Upper lobe of left lung (tissue), 4 donors: ENCODE measurements around the gene TLL1.

Experiments used
- POLR2AphosphoS5 ChIP-seq, 2 donors: sonication (generic); formaldehyde crosslinking; IDR thresholded peaks; one replicate each; pipeline ENCODE4 v1.5.1; 2017; ENCODE audit warnings: antibody characterized with exemption in 2 of 2
- TF ChIP-seq, protein P1 (sequence below), 6 experiments: fragments of 450-650 bp in 4 of 6; fragments of 200-600 bp in 2 of 6; sonication (generic) in 2 of 6; IDR thresholded peaks; one replicate each; pipeline ENCODE4 v1.5.1; 2016 to 2019; ENCODE audit warnings: antibody characterized with exemption in 6 of 6

DNA sequence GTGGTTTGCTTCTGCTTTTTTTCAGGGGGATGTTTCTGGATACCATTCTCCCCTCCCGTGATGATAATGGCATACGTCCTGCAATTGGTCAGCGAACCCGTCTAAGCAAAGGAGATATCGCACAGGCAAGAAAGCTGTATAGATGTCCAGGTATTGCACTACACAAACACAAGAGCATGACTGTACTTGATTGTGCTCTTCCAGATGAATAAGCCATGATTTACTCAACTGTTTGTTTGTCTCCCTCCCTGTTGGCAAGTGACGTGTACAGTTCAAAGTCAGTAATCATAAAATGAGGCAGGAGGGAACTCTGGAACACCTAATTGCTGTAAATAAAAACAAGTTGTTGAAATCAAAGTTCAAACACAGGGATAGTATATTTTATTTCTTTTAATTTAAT is 141.4 kb downstream of the TLL1 start:
- TF ChIP-seq, protein P1, sequence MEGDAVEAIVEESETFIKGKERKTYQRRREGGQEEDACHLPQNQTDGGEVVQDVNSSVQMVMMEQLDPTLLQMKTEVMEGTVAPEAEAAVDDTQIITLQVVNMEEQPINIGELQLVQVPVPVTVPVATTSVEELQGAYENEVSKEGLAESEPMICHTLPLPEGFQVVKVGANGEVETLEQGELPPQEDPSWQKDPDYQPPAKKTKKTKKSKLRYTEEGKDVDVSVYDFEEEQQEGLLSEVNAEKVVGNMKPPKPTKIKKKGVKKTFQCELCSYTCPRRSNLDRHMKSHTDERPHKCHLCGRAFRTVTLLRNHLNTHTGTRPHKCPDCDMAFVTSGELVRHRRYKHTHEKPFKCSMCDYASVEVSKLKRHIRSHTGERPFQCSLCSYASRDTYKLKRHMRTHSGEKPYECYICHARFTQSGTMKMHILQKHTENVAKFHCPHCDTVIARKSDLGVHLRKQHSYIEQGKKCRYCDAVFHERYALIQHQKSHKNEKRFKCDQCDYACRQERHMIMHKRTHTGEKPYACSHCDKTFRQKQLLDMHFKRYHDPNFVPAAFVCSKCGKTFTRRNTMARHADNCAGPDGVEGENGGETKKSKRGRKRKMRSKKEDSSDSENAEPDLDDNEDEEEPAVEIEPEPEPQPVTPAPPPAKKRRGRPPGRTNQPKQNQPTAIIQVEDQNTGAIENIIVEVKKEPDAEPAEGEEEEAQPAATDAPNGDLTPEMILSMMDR (IDR thresholded peaks at IDR 0.05), result no peak
- no peak for TF ChIP-seq POLR2AphosphoS5 (IDR thresholded peaks at IDR 0.05)
